Measurements from ENCODE around the gene ELMOD3.

Gene ELMOD3

GRCh38 chr2:85419009-85419675 is 64.6 kb downstream of the ELMOD3 start:
- H3K27ac ChIP-seq (ENCODE audit: low read length, poor library complexity, severe bottlenecking), result peak overlapping the region; percentile 74
- H3K18ac ChIP-seq (ENCODE audit: low read depth in 1 of 2, low read length in 2 of 2), result peak overlapping the region; percentile 78 to 92
- H3K14ac ChIP-seq (ENCODE audit: low read length in 2 of 2), result peak overlapping the region in 1 of 2 experiments; percentile 87
- peaks cover 35% of the 10 kb centered on the region for H3K4me1 ChIP-seq (ENCODE audit: control insufficient read depth, insufficient read depth, low read depth, low read length)
- H3K79me1 ChIP-seq (replicated peaks; ENCODE audit: low read length, poor library complexity, severe bottlenecking), result peaks cover 4% of the 10 kb centered on the region
- no peaks in the 10 kb centered on the region for H3K9me3 ChIP-seq (ENCODE audit: control insufficient read depth, low read length)
- peak overlapping the region; percentile 100 for H4K8ac ChIP-seq (ENCODE audit: low read length)
- H2BK15ac ChIP-seq (ENCODE audit: low read depth, poor library complexity, severe bottlenecking), result peak overlapping the region; percentile 89
- DNase-seq, result no peak
- peak overlapping the region; percentile 85 for H3K4me2 ChIP-seq (ENCODE audit: low read length, poor library complexity, severe bottlenecking)
- peak overlapping the region; percentile 77 to 87 for H3K4me3 ChIP-seq (ENCODE audit: insufficient read depth in 1 of 2, low read depth in 1 of 2, low read length in 2 of 2)
- H2AFZ ChIP-seq (ENCODE audit: low read depth, low read length), result peak overlapping the region; percentile 94
- no peaks in the 10 kb centered on the region for H3K36me3 ChIP-seq (ENCODE audit: control insufficient read depth in 1 of 2, insufficient read depth in 2 of 2, low read depth in 1 of 2, low read length in 2 of 2)
- H3K4ac ChIP-seq (ENCODE audit: low read depth in 1 of 2, low read length in 2 of 2), result peak overlapping the region; percentile 72 to 88
- peak overlapping the region; percentile 83 for H4K91ac ChIP-seq (ENCODE audit: low read length)
- no peak overlapping the region for H3K23ac ChIP-seq (ENCODE audit: low read length in 2 of 2)
- H2BK12ac ChIP-seq (ENCODE audit: low read length in 2 of 2), result peak overlapping the region in 1 of 2 experiments; percentile 12
- H2AK5ac ChIP-seq (ENCODE audit: low read length, severe bottlenecking), result peak overlapping the region; percentile 72
- H3K27me3 ChIP-seq (ENCODE audit: control insufficient read depth in 1 of 2, insufficient read depth in 1 of 2, low read length in 2 of 2), result no peaks in the 10 kb centered on the region
- H3K9ac ChIP-seq (ENCODE audit: low read length), result peak overlapping the region; percentile 94
- H2BK5ac ChIP-seq (ENCODE audit: low read depth, low read length, poor library complexity, severe bottlenecking), result no peak overlapping the region
- WGBS, result 88% methylated on average over 13 of the region's 17 CpGs
- peak overlapping the region; percentile 97 for H2BK120ac ChIP-seq (ENCODE audit: low read depth, low read length)

GRCh38 chr2:85420536-85421259 is 66.1 kb downstream of the ELMOD3 start:
- H3K4me2 ChIP-seq (ENCODE audit: low read length, poor library complexity, severe bottlenecking), result peak overlapping the region; percentile 9
- no peak overlapping the region for H3K27ac ChIP-seq (ENCODE audit: low read length, poor library complexity, severe bottlenecking)
- peak overlapping the region; percentile 55 for H2AFZ ChIP-seq (ENCODE audit: low read depth, low read length)
- H3K23ac ChIP-seq (ENCODE audit: low read length in 2 of 2), result no peak overlapping the region
- H4K91ac ChIP-seq (ENCODE audit: low read length), result peak overlapping the region; percentile 65
- DNase-seq, result peak; percentile 78
- H3K4me3 ChIP-seq (ENCODE audit: insufficient read depth in 1 of 2, low read depth in 1 of 2, low read length in 2 of 2), result peak overlapping the region in 1 of 2 experiments; percentile 55
- peak overlapping the region; percentile 5 for H2AK5ac ChIP-seq (ENCODE audit: low read length, severe bottlenecking)
- 32% methylated on average over 22 of the region's 22 CpGs for WGBS
- H3K36me3 ChIP-seq (ENCODE audit: control insufficient read depth in 1 of 2, insufficient read depth in 2 of 2, low read depth in 1 of 2, low read length in 2 of 2), result no peaks in the 10 kb centered on the region
- no peak overlapping the region for H2BK15ac ChIP-seq (ENCODE audit: low read depth, poor library complexity, severe bottlenecking)
- H3K14ac ChIP-seq (ENCODE audit: low read length in 2 of 2), result peak overlapping the region in 1 of 2 experiments; percentile 26
- no peaks in the 10 kb centered on the region for H3K9me3 ChIP-seq (ENCODE audit: control insufficient read depth, low read length)
- H3K27me3 ChIP-seq (ENCODE audit: control insufficient read depth in 1 of 2, insufficient read depth in 1 of 2, low read length in 2 of 2), result no peaks in the 10 kb centered on the region
- peaks cover 4% of the 10 kb centered on the region for H3K79me1 ChIP-seq (replicated peaks; ENCODE audit: low read length, poor library complexity, severe bottlenecking)
- no peak overlapping the region for H2BK5ac ChIP-seq (ENCODE audit: low read depth, low read length, poor library complexity, severe bottlenecking)
- H3K18ac ChIP-seq (ENCODE audit: low read depth in 1 of 2, low read length in 2 of 2), result peak overlapping the region; percentile 34 to 68
- H3K4ac ChIP-seq (ENCODE audit: low read depth in 1 of 2, low read length in 2 of 2), result peak overlapping the region; percentile 59 to 69
- peak overlapping the region; percentile 65 to 70 for H2BK12ac ChIP-seq (ENCODE audit: low read length in 2 of 2)
- peak overlapping the region; percentile 95 for H4K8ac ChIP-seq (ENCODE audit: low read length)
- H3K4me1 ChIP-seq (ENCODE audit: control insufficient read depth, insufficient read depth, low read depth, low read length), result peaks cover 28% of the 10 kb centered on the region
- peak overlapping the region; percentile 94 for H3K9ac ChIP-seq (ENCODE audit: low read length)
- H2BK120ac ChIP-seq (ENCODE audit: low read depth, low read length), result peak overlapping the region; percentile 21

- Histone ChIP-seq H3K9me3 (ENCODE audit: control insufficient read depth, low read length) (no peaks in the 10 kb centered on the region), H3K79me1 (replicated peaks; ENCODE audit: low read length, poor library complexity, severe bottlenecking) (peaks cover 4% of the 10 kb centered on the region), H3K4ac (ENCODE audit: low read depth in 1 of 2, low read length in 2 of 2) (peak overlapping the region; percentile 59 to 69), H3K18ac (ENCODE audit: low read depth in 1 of 2, low read length in 2 of 2) (peak overlapping the region; percentile 34 to 47), H2BK12ac (ENCODE audit: low read length in 2 of 2) (peak overlapping the region; percentile 65 to 70), H3K4me2 (ENCODE audit: low read length, poor library complexity, severe bottlenecking) (no peak overlapping the region), H4K91ac (ENCODE audit: low read length) (peak overlapping the region; percentile 28), H3K4me1 (ENCODE audit: control insufficient read depth, insufficient read depth, low read depth, low read length) (peaks cover 28% of the 10 kb centered on the region), H2BK5ac (ENCODE audit: low read depth, low read length, poor library complexity, severe bottlenecking) (no peak overlapping the region), H2BK15ac (ENCODE audit: low read depth, poor library complexity, severe bottlenecking) (peak overlapping the region; percentile 77), H2BK120ac (ENCODE audit: low read depth, low read length) (no peak overlapping the region), H2AK5ac (ENCODE audit: low read length, severe bottlenecking) (peak overlapping the region; percentile 61), H4K8ac (ENCODE audit: low read length) (peak overlapping the region; percentile 95), H3K4me3 (ENCODE audit: insufficient read depth in 1 of 2, low read depth in 1 of 2, low read length in 2 of 2) (no peak overlapping the region), H3K23ac (ENCODE audit: low read length in 2 of 2) (no peak overlapping the region), H2AFZ (ENCODE audit: low read depth, low read length) (peak overlapping the region; percentile 55), H3K14ac (ENCODE audit: low read length in 2 of 2) (peak overlapping the region in 1 of 2 experiments; percentile 26), H3K36me3 (ENCODE audit: control insufficient read depth in 1 of 2, insufficient read depth in 2 of 2, low read depth in 1 of 2, low read length in 2 of 2) (no peaks in the 10 kb centered on the region), H3K9ac (ENCODE audit: low read length) (peak overlapping the region; percentile 94), H3K27ac (ENCODE audit: low read length, poor library complexity, severe bottlenecking) (no peak overlapping the region), H3K27me3 (ENCODE audit: control insufficient read depth in 1 of 2, insufficient read depth in 1 of 2, low read length in 2 of 2) (no peaks in the 10 kb centered on the region)
- WGBS, result 57% methylated on average over 13 of the region's 13 CpGs
- DNase-seq, result peak; percentile 68
Observed at GRCh38 chr2:85421260-85422071, 66.9 kb downstream of the ELMOD3 start.
